ENCODE data around the gene RASA3.
"Not testable (repeated sequence)": the region's sequence is repeated elsewhere in the genome, so short reads cannot be mapped to it uniquely, and the experiment has no call there.

The RASA3 gene

GRCh38 chr13:114132419-114133121 is at the start of gene RASA3:
TSS of gene RASA3 (minus strand) at chr13:114132623. CDS start at chr13:114132489, 134 bp downstream.
- peak; percentile 62 for DNase-seq

- DNase-seq, result no peak
These were observed 46.8 kb upstream of the RASA3 start, which contains the start of gene CFAP97D2 for GRCh38 chr13:114179087-114179658. TSS of gene CFAP97D2 (plus strand) at chr13:114179257. CDS start at chr13:114179331, 74 bp downstream.

GRCh38 chr13:114177245-114178010 is 45.0 kb upstream of the RASA3 start:
- DNase-seq, result no peak

GRCh38 chr13:114176359-114176902 is 44.0 kb upstream of the RASA3 start:
- not testable (repeated sequence) for DNase-seq

- no peak for DNase-seq
These were observed 42.1 kb upstream of the RASA3 start for GRCh38 chr13:114174529-114174961.

- DNase-seq, result no peak
These were observed 41.3 kb upstream of the RASA3 start for GRCh38 chr13:114173745-114174144.

GRCh38 chr13:114173272-114173671 is 40.8 kb upstream of the RASA3 start:
- no peak for DNase-seq

GRCh38 chr13:114167885-114168284 is 35.5 kb upstream of the RASA3 start:
- DNase-seq, result no peak

- DNase-seq, result no peak
These were observed 35.0 kb upstream of the RASA3 start for GRCh38 chr13:114167426-114167825.

GRCh38 chr13:114166381-114167131 is 34.1 kb upstream of the RASA3 start:
- no peak for DNase-seq

GRCh38 chr13:114164681-114165429 is 32.4 kb upstream of the RASA3 start:
- DNase-seq, result no peak

- no peak for DNase-seq
These were observed 31.6 kb upstream of the RASA3 start for GRCh38 chr13:114164053-114164452.

- DNase-seq, result no peak
These were observed 30.1 kb upstream of the RASA3 start for GRCh38 chr13:114162533-114162922.

GRCh38 chr13:114161644-114162532 is 29.5 kb upstream of the RASA3 start:
- DNase-seq, result peak; percentile 34

- no peak for DNase-seq
These were observed 28.7 kb upstream of the RASA3 start for GRCh38 chr13:114161028-114161556.

GRCh38 chr13:114158869-114159666 is 26.6 kb upstream of the RASA3 start:
- DNase-seq, result not testable (repeated sequence)

GRCh38 chr13:114157869-114158495 is 25.6 kb upstream of the RASA3 start:
- no peak for DNase-seq

GRCh38 chr13:114155926-114156883 is 23.8 kb upstream of the RASA3 start:
- DNase-seq, result no peak
